GM10266 (cell line): Measurements from ENCODE around the gene ITPR2.

ENCODE experiments used
- DNase-seq: peaks from one replicate; pipeline ENCODE4 v3.0.0; 2012; ENCODE audit errors: extremely low spot score
- TF ChIP-seq, protein P1 (sequence below): IDR thresholded peaks from 2 replicates; pipeline ENCODE4 v1.5.1; 2012; ENCODE audit warnings: mild to moderate bottlenecking, low read depth; ENCODE audit not compliant: control insufficient read depth, insufficient read depth; ENCODE audit errors: missing control alignments

ITPR2 gene

DNA sequence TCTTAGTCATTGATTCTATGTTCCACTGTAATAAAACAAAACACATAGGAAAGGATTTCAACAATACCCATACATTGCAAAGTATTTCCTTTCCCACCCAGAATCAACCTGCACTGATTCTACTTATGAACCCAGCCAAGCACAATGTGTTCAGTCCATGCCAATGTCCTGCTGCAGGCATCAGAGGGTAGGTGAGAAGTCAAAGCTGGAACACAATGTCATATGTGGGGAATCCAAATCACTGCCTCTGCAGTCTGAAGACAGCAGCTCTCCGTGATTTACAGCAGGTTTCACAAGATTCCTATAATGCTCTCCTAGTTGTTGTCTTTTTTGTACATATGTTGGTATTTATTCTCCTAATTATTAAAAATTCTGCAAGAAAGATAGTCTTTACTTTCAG lies 25.7 kb downstream of the ITPR2 start:
- TF ChIP-seq, protein P1, sequence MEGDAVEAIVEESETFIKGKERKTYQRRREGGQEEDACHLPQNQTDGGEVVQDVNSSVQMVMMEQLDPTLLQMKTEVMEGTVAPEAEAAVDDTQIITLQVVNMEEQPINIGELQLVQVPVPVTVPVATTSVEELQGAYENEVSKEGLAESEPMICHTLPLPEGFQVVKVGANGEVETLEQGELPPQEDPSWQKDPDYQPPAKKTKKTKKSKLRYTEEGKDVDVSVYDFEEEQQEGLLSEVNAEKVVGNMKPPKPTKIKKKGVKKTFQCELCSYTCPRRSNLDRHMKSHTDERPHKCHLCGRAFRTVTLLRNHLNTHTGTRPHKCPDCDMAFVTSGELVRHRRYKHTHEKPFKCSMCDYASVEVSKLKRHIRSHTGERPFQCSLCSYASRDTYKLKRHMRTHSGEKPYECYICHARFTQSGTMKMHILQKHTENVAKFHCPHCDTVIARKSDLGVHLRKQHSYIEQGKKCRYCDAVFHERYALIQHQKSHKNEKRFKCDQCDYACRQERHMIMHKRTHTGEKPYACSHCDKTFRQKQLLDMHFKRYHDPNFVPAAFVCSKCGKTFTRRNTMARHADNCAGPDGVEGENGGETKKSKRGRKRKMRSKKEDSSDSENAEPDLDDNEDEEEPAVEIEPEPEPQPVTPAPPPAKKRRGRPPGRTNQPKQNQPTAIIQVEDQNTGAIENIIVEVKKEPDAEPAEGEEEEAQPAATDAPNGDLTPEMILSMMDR: no peak
- no peak for DNase-seq

DNA sequence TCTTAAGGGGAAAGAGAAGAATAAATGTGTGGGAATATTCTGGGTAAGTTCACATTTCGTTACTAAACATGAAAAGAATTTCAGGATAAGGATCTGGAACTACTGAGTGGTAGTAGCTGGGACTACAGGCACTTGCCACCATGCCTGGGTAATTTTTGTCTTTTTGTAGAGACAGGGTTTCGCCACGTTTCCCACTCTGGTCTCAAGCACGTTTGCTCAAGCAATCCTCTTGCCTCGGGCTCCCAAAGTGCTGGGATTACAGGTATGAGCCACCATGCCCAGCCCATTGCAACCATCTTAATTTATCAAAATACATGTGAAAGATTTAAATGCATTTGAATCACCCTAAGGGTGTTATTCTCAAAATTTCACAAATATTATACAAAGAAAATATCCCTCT lies 26.4 kb downstream of the ITPR2 start:
- DNase-seq: no peak
- TF ChIP-seq, protein P1: no peak

DNA sequence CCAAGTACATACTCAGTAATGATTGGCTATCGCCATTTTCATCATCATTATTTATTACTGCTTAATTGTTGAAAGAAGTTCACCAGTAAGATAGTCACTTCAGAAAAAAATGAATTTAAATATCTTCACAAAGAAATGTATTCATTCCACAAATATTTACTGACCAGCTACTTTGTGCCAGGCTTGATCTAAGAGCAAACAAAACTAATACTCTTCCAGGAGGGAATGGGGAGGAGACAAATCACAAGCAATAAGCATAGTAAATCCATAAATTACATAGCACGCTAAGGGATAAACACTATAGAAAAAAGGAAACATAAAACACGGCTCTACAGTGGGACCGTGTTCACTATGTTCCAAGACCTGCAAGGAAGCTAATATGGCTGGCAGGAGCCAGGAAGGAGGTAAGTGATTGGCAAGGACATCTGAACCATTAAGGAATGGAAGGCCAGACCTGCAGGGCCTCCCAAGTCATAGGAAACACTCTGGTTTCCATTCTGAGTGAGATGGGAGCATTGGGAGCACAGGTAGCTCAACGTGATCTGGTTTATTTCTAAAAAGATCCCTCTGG lies 27.5 kb downstream of the ITPR2 start:
- TF ChIP-seq, protein P1: no peak
- no peak for DNase-seq

DNA sequence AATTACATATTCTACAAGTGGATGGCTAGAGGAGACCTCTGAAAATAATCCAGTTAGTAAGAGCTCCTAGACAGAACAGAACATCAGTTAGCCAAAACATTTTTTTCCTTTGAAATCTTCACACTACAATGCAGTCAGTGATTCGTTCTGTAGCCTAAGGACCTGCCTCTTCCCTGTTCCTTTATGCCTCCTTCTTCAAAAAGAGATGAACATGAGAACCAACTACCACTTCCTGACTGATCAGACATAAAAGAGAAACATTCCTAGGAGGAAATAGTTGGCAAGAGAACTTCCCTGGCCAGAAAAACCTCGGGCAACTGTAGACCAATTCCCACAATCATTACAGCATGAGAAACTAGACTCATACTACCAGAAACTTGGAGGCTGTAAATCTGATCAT lies 29.4 kb downstream of the ITPR2 start:
- TF ChIP-seq, protein P1: no peak
- DNase-seq: no peak

DNA sequence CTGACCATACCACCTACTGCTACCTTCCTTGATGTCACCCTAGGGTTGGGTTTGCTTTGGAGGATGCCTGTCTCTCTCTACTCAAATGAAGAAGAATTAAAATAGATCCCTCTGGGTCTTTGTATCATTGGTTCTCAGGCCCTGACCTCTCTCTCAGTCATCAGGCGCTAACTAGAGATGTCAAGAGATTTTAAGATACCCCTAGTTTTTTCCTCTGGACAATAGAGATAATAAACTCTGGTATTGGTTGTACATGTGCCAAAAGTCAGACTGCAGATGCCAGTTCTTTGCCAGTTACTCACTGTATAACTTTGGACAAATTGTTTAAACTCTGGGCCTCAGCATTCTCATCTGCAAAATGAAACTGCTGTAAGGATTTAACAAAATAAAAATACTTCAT lies 31.5 kb downstream of the ITPR2 start:
- no peak for DNase-seq
- TF ChIP-seq, protein P1: no peak

DNA sequence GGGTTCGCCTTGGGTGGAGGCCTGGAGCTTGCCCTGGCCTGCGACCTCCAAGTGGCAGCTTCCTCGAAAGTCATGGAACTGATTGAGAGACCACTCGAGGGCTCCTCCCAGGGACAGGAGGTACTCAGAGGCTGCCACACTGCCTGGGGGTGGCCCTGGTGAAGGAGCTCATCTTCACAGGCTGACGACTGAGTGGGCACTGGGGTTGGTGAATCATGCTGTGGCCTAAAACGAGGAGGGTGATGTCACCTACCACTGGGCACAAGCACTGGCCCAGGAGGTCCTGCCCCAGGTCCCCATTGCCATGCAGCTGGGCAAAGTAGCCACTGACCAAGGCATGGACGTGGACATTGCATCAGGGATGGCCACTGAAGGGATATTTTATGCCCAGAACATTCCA lies 32.1 kb downstream of the ITPR2 start:
- TF ChIP-seq, protein P1: no peak
- DNase-seq: no peak

DNA sequence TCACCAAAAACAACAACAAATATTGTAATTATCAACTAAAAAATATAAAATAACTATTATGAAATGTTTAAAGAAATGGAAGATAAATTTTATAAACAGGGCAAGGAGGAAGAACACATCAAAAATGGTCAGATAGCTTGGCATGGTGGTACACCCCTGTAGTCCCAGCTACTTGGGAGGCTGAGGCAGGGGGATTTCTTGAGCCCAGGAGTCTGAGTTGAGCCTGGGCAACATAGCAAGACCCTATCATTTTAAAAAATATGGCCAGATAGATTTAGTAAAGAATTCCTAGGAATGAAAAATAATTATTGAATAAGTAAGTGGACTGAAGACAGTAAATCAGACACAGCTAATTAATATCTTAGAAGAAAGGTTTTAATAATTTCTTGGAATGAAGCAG lies 32.6 kb downstream of the ITPR2 start:
- DNase-seq: no peak
- TF ChIP-seq, protein P1: no peak
